ENCODE measurements around the gene LRP1B. TPM values are rescaled to one million over a fixed set of nuclear protein-coding genes. Genes with fewer than 3 reads are reported as not detected.

LRP1B gene
- polyA plus RNA-seq, 4 donors: 0.92 to 3.7 (median 1.3) TPM

GRCh38 chr2:141079231-141079630, 1051.6 kb downstream of the LRP1B start:
- DNase-seq (ENCODE audit: low read depth in 4 of 4, low spot score in 3 of 4): no peak

- DNase-seq (ENCODE audit: low read depth in 4 of 4, low spot score in 3 of 4): no peak
These were observed 1055.1 kb downstream of the LRP1B start for GRCh38 chr2:141075753-141076152.

- no peak for DNase-seq (ENCODE audit: low read depth in 4 of 4, low spot score in 3 of 4)
These were observed 1062.6 kb downstream of the LRP1B start for GRCh38 chr2:141068053-141068682.

GRCh38 chr2:141065042-141065441, 1065.8 kb downstream of the LRP1B start:
- DNase-seq (ENCODE audit: low read depth in 4 of 4, low spot score in 3 of 4): no peak

GRCh38 chr2:141063406-141063805, 1067.4 kb downstream of the LRP1B start:
- no peak for DNase-seq (ENCODE audit: low read depth in 4 of 4, low spot score in 3 of 4)

- no peak for DNase-seq (ENCODE audit: low read depth in 4 of 4, low spot score in 3 of 4)
These were observed 1068.4 kb downstream of the LRP1B start for GRCh38 chr2:141062443-141062842.

- no peak for DNase-seq (ENCODE audit: low read depth in 4 of 4, low spot score in 3 of 4)
These were observed 1068.8 kb downstream of the LRP1B start for GRCh38 chr2:141062031-141062430.

- no peak for DNase-seq (ENCODE audit: low read depth in 4 of 4, low spot score in 3 of 4)
These were observed 1072.3 kb downstream of the LRP1B start for GRCh38 chr2:141058556-141058955.

GRCh38 chr2:141055531-141055930, 1075.3 kb downstream of the LRP1B start:
- no peak for DNase-seq (ENCODE audit: low read depth in 4 of 4, low spot score in 3 of 4)

GRCh38 chr2:141048951-141049350, 1081.9 kb downstream of the LRP1B start:
- DNase-seq (ENCODE audit: low read depth in 4 of 4, low spot score in 3 of 4): no peak

GRCh38 chr2:141041281-141041680, 1089.5 kb downstream of the LRP1B start:
- DNase-seq (ENCODE audit: low read depth in 4 of 4, low spot score in 3 of 4): no peak

GRCh38 chr2:141038341-141038740, 1092.5 kb downstream of the LRP1B start:
- DNase-seq (ENCODE audit: low read depth in 4 of 4, low spot score in 3 of 4): no peak

GRCh38 chr2:141037361-141037760, 1093.5 kb downstream of the LRP1B start:
- DNase-seq (ENCODE audit: low read depth in 4 of 4, low spot score in 3 of 4): no peak

GRCh38 chr2:141035846-141036420, 1094.9 kb downstream of the LRP1B start:
- no peak for DNase-seq (ENCODE audit: low read depth in 4 of 4, low spot score in 3 of 4)

GRCh38 chr2:141029428-141030078, 1101.3 kb downstream of the LRP1B start:
- no peak for DNase-seq (ENCODE audit: low read depth in 4 of 4, low spot score in 3 of 4)

- DNase-seq (ENCODE audit: low read depth in 4 of 4, low spot score in 3 of 4): no peak
These were observed 1103.6 kb downstream of the LRP1B start for GRCh38 chr2:141027221-141027620.

GRCh38 chr2:141021611-141022010, 1109.2 kb downstream of the LRP1B start:
- DNase-seq (ENCODE audit: low read depth in 4 of 4, low spot score in 3 of 4): no peak

GRCh38 chr2:141021109-141021508, 1109.7 kb downstream of the LRP1B start:
- no peak for DNase-seq (ENCODE audit: low read depth in 4 of 4, low spot score in 3 of 4)

- no peak for DNase-seq (ENCODE audit: low read depth in 4 of 4, low spot score in 3 of 4)
These were observed 1110.5 kb downstream of the LRP1B start for GRCh38 chr2:141020346-141020745.

GRCh38 chr2:141015341-141016047, 1115.3 kb downstream of the LRP1B start:
- DNase-seq (ENCODE audit: low read depth in 4 of 4, low spot score in 3 of 4): no peak

- no peak for DNase-seq (ENCODE audit: low read depth in 4 of 4, low spot score in 3 of 4)
These were observed 1126.7 kb downstream of the LRP1B start for GRCh38 chr2:141003967-141004657.

Measured in left renal pelvis (tissue), 4 donors.